Smooth muscle cell (in vitro differentiated cells): ENCODE measurements around the gene CEBPG. TPM values are rescaled to one million over a fixed set of nuclear protein-coding genes. Genes with fewer than 3 reads are reported as not detected.

Source experiments
- DNase-seq: peaks from one replicate; lab custom pipeline; 2025; ENCODE audit not compliant: unreplicated experiment; lab: John Stamatoyannopoulos, UW
- H2AFZ ChIP-seq: fragments of 200-600 bp; sonication (generic); 2 replicates; pipeline ENCODE4 v1.6.0; 2016; ENCODE audit warnings: antibody characterized with exemption, low read depth, mild to moderate bottlenecking
- H3F3A ChIP-seq: fragments of 200-600 bp; sonication (generic); 2 replicates; pipeline ENCODE4 v1.6.0; 2017; ENCODE audit warnings: antibody characterized with exemption, low read depth
- H3K27ac ChIP-seq: fragments of 200-600 bp; sonication (generic); 2 replicates; pipeline ENCODE4 v1.5.1; 2016; ENCODE audit warnings: low read depth, mild to moderate bottlenecking
- H3K27me3 ChIP-seq: fragments of 200-600 bp; sonication (generic); 2 replicates; pipeline ENCODE4 v1.6.1; 2016; ENCODE audit warnings: low read depth, mild to moderate bottlenecking
- H3K36me3 ChIP-seq: fragments of 200-600 bp; sonication (generic); 2 replicates; pipeline ENCODE4 v1.5.1; 2016; ENCODE audit warnings: low read depth
- H3K4me1 ChIP-seq: fragments of 200-600 bp; sonication (generic); 2 replicates; pipeline ENCODE4 v1.5.1; 2016; ENCODE audit warnings: low read depth
- H3K4me2 ChIP-seq: fragments of 200-600 bp; sonication (generic); 2 replicates; pipeline ENCODE4 v1.6.0; 2016; ENCODE audit warnings: mild to moderate bottlenecking
- H3K4me3 ChIP-seq: fragments of 200-600 bp; sonication (generic); 2 replicates; pipeline ENCODE4 v1.5.1; 2016; ENCODE audit warnings: mild to moderate bottlenecking
- H3K79me2 ChIP-seq: fragments of 200-600 bp; sonication (generic); 2 replicates; pipeline ENCODE4 v1.6.0; 2016; ENCODE audit warnings: low read depth, mild to moderate bottlenecking
- H3K9ac ChIP-seq: fragments of 200-600 bp; sonication (generic); 2 replicates; pipeline ENCODE4 v1.6.0; 2016; ENCODE audit warnings: low read depth
- H3K9me3 ChIP-seq: fragments of 200-600 bp; sonication (generic); replicated peaks from 2 replicates; pipeline ENCODE4 v1.5.1; 2016; ENCODE audit warnings: low read depth
- H4K20me1 ChIP-seq: fragments of 200-600 bp; sonication (generic); 2 replicates; pipeline ENCODE4 v1.6.0; 2016; ENCODE audit warnings: low read depth
- WGBS: methylation state at CpG from one replicate; pipeline ENCODE4 v1.1.7; 2016; ENCODE audit warnings: low lambda C conversion rate; 5-methylcytosine and 5-hydroxymethylcytosine counted together
- polyA plus RNA-seq: library from polyadenylated mRNA; unstranded; fragments of >200 nt; fragmentation: Nextera tagmentation; extraction: Ambion mirVana; gene quantifications from 2 replicates; pipeline ENCODE4 v1.2.1, GENCODE V29; 2016
- total RNA-seq: library from RNA; depleted of rRNA; stranded (reverse); fragments of >200 nt; gene quantifications from 2 replicates; pipeline ENCODE4 v1.2.3, GENCODE V29; 2014
- TF ChIP-seq, protein P1 (sequence below): fragments of 200-600 bp; sonication (generic); IDR thresholded peaks from 2 replicates; pipeline ENCODE4 v1.5.1; 2017; ENCODE audit warnings: borderline replicate concordance, mild to moderate bottlenecking, antibody characterized with exemption; ENCODE audit not compliant: insufficient read depth, poor library complexity, severe bottlenecking

CEBPG gene
- total and polyA plus RNA-seq, 2 experiments from 2014 or later = 15.3 to 27.8 TPM

DNA sequence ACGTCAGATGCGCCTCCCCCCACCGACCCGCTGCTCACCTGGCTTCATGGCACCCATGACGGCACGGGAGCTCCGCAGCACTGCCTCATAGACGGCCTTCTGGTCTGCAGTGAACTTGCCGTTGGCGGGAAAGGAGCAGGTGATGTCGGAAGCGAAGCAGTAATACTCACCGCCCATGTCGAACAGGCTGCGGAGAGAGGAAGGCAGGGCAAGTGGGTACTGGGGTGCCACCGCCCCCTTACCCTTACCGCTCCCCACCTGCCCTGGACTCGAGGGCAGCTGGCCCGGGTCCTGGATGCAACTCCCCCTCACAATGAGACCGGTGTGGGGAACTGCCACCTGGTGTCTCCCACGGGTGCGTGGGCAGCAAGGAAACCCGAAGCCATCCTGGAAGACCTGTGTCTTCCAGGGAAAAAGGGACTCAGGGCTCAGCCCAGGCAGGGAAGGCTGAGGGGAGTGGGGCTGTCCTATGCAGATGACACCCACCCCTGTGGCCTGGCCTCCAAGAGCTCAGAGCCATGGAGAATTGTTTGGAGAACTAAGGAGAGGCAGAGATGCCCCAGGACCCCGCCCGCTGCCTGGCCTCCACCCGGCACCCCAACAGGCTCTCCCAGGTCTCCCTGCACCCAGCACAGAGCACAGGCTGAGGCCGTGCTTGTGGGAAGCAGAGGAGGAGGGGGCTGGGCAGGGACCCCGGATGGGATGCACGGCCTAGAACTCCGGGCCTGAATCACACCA lies 28.3 kb downstream of the CEBPG start:
- no peak overlapping the region for H2AFZ ChIP-seq
- no peak for DNase-seq
- H3K36me3 ChIP-seq = no peaks in the 10 kb centered on the region
- no peak overlapping the region for H3K27ac ChIP-seq
- H3K27me3 ChIP-seq = no peaks in the 10 kb centered on the region
- no peaks in the 10 kb centered on the region for H4K20me1 ChIP-seq
- no peaks in the 10 kb centered on the region for H3K79me2 ChIP-seq
- 97% methylated on average over 30 of the region's 30 CpGs for WGBS
- H3K4me2 ChIP-seq = no peak overlapping the region
- H3K9ac ChIP-seq = no peak overlapping the region
- no peak overlapping the region for H3K4me3 ChIP-seq
- TF ChIP-seq, protein P1, sequence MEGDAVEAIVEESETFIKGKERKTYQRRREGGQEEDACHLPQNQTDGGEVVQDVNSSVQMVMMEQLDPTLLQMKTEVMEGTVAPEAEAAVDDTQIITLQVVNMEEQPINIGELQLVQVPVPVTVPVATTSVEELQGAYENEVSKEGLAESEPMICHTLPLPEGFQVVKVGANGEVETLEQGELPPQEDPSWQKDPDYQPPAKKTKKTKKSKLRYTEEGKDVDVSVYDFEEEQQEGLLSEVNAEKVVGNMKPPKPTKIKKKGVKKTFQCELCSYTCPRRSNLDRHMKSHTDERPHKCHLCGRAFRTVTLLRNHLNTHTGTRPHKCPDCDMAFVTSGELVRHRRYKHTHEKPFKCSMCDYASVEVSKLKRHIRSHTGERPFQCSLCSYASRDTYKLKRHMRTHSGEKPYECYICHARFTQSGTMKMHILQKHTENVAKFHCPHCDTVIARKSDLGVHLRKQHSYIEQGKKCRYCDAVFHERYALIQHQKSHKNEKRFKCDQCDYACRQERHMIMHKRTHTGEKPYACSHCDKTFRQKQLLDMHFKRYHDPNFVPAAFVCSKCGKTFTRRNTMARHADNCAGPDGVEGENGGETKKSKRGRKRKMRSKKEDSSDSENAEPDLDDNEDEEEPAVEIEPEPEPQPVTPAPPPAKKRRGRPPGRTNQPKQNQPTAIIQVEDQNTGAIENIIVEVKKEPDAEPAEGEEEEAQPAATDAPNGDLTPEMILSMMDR = no peak
- no peaks in the 10 kb centered on the region for H3F3A ChIP-seq
- H3K4me1 ChIP-seq = no peaks in the 10 kb centered on the region
- H3K9me3 ChIP-seq = no peaks in the 10 kb centered on the region

DNA sequence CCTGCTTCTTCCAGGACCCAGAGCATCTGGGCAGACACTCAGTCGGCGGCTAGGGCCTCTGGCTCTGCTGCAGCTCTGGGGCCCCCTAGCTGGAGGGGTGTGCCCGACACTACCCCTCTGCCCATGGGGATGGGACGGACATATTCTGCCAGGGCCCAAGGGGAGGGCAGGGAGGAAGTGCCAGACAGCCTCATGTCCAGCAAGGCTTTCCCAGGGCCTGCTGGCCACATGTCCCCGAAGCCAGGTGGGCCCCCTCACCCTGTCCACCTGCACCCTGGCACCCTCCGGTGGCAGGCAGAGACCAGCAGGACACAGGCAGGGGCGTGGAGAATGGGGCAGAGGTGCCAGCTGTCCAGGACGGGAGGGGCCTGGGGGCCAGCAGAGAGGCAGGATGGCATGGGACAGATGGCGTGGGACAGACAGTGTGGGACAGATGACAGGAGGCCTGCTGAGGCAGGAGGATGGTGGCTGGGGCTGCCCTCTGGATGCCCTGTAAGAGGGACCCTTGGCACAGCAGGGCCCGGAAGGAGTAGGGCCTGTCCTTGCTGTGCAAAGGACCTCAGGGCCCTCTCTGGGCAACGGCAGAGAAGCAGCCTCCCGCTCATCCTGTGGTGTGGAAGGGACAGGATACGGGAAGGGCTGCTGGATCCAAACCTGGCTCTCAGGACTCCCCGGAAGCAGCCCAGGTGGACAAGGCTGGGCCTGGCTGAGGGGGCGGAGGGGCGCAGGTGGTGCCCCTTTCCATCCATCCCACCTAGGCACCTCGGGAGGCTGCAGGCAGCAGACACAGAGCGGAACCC lies 29.1 kb downstream of the CEBPG start:
- no peaks in the 10 kb centered on the region for H3K4me1 ChIP-seq
- H3K36me3 ChIP-seq = no peaks in the 10 kb centered on the region
- H2AFZ ChIP-seq = no peak overlapping the region
- no peak overlapping the region for H3K4me2 ChIP-seq
- no peaks in the 10 kb centered on the region for H3K9me3 ChIP-seq
- no peaks in the 10 kb centered on the region for H3K79me2 ChIP-seq
- 86% methylated on average over 18 of the region's 18 CpGs for WGBS
- H3K27me3 ChIP-seq = no peaks in the 10 kb centered on the region
- H4K20me1 ChIP-seq = no peaks in the 10 kb centered on the region
- no peak overlapping the region for H3K27ac ChIP-seq
- H3K9ac ChIP-seq = no peak overlapping the region
- H3F3A ChIP-seq = no peaks in the 10 kb centered on the region
- H3K4me3 ChIP-seq = no peak overlapping the region
- TF ChIP-seq, protein P1 = no peak
- DNase-seq = no peak

DNA sequence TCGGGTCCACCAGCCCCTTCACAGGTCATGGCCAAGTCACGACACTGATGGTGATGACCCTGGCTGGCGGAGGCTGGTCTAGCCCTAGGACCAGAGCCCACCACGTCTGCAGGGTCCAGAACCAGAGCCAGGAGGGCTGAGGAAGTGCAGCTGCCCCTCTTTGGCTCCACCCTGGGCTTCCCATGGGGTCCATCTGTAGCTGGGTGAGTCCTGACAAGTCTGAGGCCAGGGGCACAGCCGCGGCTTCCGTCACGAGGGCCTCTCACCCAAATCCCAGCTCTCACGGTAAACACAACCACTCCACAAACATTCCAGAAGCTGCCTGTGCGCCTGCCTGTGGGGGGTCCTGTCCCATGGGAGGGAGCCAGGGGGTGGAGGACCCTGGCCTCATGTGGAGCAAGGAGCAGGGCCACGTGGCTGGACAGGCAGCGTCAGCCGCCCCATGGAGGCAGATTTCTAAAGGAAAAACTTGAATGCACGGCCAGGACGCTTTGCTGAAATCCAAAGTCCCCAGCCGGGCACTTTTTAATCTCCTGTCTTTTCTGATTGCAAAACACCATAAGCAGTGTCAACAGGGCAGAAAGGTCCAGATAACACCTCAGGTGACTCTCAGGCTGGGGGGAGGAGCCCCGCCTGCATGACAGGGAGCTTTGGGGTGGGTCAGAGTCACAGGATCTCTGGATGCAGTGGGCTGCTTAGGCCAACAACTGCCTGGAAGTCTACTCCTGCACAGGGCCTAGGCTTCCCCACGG lies 29.9 kb downstream of the CEBPG start:
- H3K4me1 ChIP-seq = no peaks in the 10 kb centered on the region
- H3F3A ChIP-seq = no peaks in the 10 kb centered on the region
- no peaks in the 10 kb centered on the region for H3K36me3 ChIP-seq
- WGBS = 78% methylated on average over 18 of the region's 18 CpGs
- TF ChIP-seq, protein P1 = no peak
- H3K4me2 ChIP-seq = no peak overlapping the region
- no peaks in the 10 kb centered on the region for H4K20me1 ChIP-seq
- H3K27ac ChIP-seq = no peak overlapping the region
- H3K79me2 ChIP-seq = no peaks in the 10 kb centered on the region
- no peak overlapping the region for H3K9ac ChIP-seq
- no peak overlapping the region for H2AFZ ChIP-seq
- H3K4me3 ChIP-seq = no peak overlapping the region
- DNase-seq = no peak
- H3K9me3 ChIP-seq = no peaks in the 10 kb centered on the region
- no peaks in the 10 kb centered on the region for H3K27me3 ChIP-seq
